Suprapubic skin (tissue), 4 donors: ENCODE results near the gene BLZF1.

ENCODE experiments used
- CTCF ChIP-seq, 2 donors: fragments of 200-600 bp in 1 of 2; fragments of 450-650 bp in 1 of 2; sonication (generic) in 1 of 2; IDR thresholded peaks; one replicate each; pipeline ENCODE4 v1.5.1; 2016 to 2019; ENCODE audit warnings: antibody characterized with exemption in 2 of 2, mild to moderate bottlenecking in 1 of 2, moderate library complexity in 1 of 2
- EP300 ChIP-seq: sonication (generic); formaldehyde crosslinking; IDR thresholded peaks from one replicate; pipeline ENCODE4 v1.6.1; 2017; ENCODE audit warnings: antibody characterized with exemption
- POLR2A ChIP-seq, 2 donors: fragments of 450-650 bp; IDR thresholded peaks; one replicate each; pipeline ENCODE4 v1.6.1; 2017; ENCODE audit warnings: antibody characterized with exemption in 2 of 2, mild to moderate bottlenecking in 2 of 2, moderate library complexity in 2 of 2
- POLR2AphosphoS5 ChIP-seq, 3 donors: sonication (generic); formaldehyde crosslinking; IDR thresholded peaks; one replicate each; pipeline ENCODE4 v1.6.1; 2017; ENCODE audit warnings: antibody characterized with exemption in 3 of 3

- TF ChIP-seq POLR2AphosphoS5 (IDR thresholded peaks at IDR 0.05) (no peak), CTCF (IDR thresholded peaks at IDR 0.05) (no peak), POLR2A (IDR thresholded peaks at IDR 0.05) (no peak), EP300 (no peak)
Observed at GRCh38 chr1:169427081-169427641, 59.2 kb downstream of the BLZF1 start, which contains the start of gene CCDC181.
